Astrocyte of the spinal cord (primary cell): ENCODE data around the gene MAGEB10.
A peak's percentile ranks its signal among the peaks of the same experiment; 100 is the strongest.

Experiments used
- DNase-seq: peaks from one replicate; pipeline ENCODE4 v3.0.0; 2011; ENCODE audit warnings: low read depth, low spot score
- H3K4me3 ChIP-seq: 2 replicates; pipeline ENCODE4 v1.5.1; 2011; ENCODE audit warnings: low read depth, mild to moderate bottlenecking, low read length, moderate library complexity
- in situ Hi-C: cut with HindIII; loops from 2 replicates; pipeline ENCODE4 v1.10.0; 2017; ENCODE audit warnings: low sequenced_read_pairs
- TF ChIP-seq, protein P1 (sequence below): IDR thresholded peaks from 2 replicates; pipeline ENCODE4 v1.5.1; 2012; ENCODE audit warnings: low read depth, mild to moderate bottlenecking, low read length, inconsistent platforms

MAGEB10 gene, protein sequence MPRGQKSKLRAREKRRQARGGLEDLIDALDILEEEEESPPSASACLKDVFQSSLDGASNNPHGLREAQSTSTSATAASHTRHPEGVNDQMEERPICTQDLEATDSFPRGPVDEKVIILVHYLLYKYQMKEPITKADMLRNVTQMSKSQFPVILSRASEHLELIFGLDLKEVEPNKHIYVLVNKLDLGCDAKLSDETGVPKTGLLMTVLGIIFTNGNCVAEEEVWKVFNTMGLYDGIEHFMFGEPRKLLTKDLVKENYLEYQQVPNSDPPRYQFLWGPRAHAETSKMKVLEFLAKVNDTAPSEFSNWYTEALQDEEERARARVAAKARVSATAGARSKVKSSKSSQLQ

DNA sequence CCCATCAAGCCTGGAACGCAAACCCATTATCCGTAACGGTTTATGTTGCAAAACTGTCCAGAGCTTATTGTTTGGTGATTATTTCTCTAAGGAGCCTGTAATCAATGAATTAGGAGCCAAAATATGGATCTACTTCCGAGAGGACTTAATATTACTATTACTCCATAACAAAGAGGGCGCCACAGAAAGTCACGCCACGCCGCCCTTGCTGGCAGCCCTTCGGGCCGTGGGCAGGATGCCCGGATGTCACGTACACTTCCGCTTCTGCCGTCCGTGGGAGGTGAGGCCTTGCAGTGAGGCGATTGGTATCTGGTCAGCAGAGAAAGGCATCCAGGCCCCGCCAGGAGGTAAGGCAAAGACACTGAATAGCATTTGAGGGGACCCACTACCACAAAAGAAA is at the start of gene MAGEB10:
TSS of gene MAGEB10 (plus strand) at position 301 of the 400 bp plus-strand sequence. CDS start 13,317 bp downstream, outside the sequence.
- TF ChIP-seq, protein P1, sequence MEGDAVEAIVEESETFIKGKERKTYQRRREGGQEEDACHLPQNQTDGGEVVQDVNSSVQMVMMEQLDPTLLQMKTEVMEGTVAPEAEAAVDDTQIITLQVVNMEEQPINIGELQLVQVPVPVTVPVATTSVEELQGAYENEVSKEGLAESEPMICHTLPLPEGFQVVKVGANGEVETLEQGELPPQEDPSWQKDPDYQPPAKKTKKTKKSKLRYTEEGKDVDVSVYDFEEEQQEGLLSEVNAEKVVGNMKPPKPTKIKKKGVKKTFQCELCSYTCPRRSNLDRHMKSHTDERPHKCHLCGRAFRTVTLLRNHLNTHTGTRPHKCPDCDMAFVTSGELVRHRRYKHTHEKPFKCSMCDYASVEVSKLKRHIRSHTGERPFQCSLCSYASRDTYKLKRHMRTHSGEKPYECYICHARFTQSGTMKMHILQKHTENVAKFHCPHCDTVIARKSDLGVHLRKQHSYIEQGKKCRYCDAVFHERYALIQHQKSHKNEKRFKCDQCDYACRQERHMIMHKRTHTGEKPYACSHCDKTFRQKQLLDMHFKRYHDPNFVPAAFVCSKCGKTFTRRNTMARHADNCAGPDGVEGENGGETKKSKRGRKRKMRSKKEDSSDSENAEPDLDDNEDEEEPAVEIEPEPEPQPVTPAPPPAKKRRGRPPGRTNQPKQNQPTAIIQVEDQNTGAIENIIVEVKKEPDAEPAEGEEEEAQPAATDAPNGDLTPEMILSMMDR = no peak
- DNase-seq = no peak
- no peak within 1 kb of the TSS for H3K4me3 ChIP-seq
- in situ Hi-C loops = no loop called here

DNA sequence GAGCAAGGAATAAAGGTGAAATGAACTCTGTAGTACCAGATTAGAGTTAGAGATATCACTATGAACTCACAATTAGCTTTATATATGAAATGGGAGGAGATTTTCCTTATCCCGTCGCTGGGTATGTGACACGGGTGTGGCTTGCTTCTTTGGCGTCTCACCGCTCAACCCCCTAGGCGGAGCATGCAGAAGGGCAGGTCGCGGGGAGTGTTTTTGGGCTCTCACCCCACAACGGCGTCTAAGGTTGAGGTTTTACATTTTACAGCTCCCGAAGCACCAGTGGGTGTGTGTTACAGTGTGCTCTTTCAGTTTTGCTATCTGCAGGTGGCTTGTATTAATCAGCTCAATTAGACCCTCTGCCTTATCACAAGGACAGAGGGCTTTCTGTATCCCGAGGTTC is 42.1 kb upstream of the MAGEB10 start:
- no peak for DNase-seq
- no peak overlapping the region for H3K4me3 ChIP-seq
- TF ChIP-seq, protein P1 = no peak
- in situ Hi-C loops = no loop called here

DNA sequence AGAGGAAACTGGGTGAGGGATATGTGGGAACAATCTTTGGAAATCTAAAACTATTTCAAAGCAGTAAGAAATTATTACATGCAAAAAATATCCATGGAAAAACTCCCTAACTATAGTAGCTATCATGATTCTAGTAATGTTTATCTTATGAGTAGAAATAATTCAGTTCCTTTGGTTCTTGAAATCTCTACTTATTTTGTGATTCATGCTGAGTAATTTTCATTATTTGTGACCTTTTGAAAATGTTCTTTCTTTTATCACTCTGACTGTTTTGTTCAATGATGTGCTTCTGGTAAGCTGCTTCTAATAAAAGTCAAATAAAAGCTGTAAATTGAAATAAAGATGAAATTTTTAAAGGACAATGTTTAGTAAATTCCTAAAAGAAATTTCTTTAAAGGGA is 40.4 kb upstream of the MAGEB10 start:
- peak; percentile 9 for DNase-seq
- TF ChIP-seq, protein P1 = no peak
- in situ Hi-C loops = no loop called here
- no peak overlapping the region for H3K4me3 ChIP-seq

DNA sequence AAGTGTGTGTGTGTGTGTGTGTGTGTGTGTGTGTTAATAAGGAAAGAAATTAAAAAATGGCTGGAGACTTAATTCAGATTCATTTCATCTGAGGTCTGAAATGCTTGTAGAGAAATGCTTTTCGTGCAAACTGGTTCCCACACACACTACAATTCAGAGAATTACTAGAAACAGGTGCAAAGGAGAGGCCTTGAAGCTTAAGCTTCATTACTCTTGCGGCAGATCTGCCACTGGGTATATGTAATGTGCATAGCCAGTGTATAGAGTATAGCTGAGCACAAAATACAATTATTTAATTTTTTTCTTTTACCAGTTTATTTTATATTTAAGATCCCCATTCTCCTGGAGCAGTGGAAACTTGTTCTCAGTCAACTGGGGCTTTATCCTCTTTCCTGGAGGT is 31.8 kb upstream of the MAGEB10 start:
- TF ChIP-seq, protein P1 = no peak
- H3K4me3 ChIP-seq = no peak overlapping the region
- in situ Hi-C loops = no loop called here
- DNase-seq = no peak

DNA sequence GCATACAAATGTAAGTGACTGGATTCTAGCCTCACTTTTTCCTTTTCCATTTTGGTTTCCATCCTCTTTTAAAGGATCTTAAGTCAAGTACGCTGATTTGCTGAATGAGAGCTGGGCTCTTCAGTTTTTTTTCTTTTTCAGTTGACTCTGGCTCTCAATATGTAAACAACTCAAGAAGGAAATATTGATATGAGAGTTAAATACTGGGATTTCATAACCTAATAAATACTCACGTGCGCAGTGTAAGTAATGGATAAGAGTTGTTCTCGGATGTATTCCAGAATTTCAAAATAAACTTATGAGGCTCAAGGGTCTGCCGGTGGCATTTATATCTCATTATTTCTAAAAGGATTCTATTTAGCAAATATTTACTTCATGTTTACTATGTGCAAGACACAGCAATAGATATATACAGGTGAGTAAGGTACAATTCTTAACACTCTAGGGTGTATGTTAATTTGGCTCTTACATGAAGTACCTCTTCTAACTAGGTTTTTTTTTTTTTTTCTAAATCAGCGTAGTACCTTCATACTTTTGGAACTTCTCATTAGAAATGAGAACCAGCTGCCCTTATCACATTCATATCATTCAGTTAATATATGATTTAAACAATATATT is 11.0 kb upstream of the MAGEB10 start:
- no peak overlapping the region for H3K4me3 ChIP-seq
- in situ Hi-C loops = no loop called here
- no peak for DNase-seq
- TF ChIP-seq, protein P1 = no peak

DNA sequence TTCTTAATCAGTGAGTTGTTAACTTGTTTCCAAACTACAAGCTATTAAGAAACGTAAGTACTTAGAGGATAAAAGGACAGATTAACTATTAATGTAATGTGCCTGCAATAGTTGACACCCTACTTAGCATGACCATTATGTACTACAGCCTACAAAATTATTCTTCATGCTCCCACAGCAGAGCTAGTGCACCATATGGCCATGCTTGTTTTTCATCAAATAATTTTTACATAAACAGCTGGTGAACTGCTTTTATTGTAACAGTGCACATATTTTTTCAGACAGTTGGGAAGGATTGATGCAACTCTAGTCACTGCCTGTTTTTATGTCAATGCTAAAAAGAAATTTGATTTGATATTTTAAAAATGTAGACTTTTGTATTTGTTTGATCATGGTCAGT is 10.2 kb upstream of the MAGEB10 start:
- TF ChIP-seq, protein P1 = no peak
- DNase-seq = no peak
- in situ Hi-C loops = no loop called here
- H3K4me3 ChIP-seq = no peak overlapping the region
